Breast epithelium (tissue), 4 donors: ENCODE measurements around the gene KCNE1. TPM values are rescaled to one million over a fixed set of nuclear protein-coding genes. Genes with fewer than 3 reads are reported as not detected.

ENCODE experiments used
- DNase-seq, 2 donors: peaks; one replicate each; pipeline ENCODE4 v3.0.0-alpha.2; 2019; ENCODE audit warnings: low spot score in 2 of 2
- H3K27ac ChIP-seq, 2 donors: fragments of 200-600 bp; sonication (generic) in 1 of 2; one replicate each; pipeline ENCODE4 v1.5.1; 2016 to 2019; ENCODE audit warnings: mild to moderate bottlenecking in 1 of 2
- H3K27me3 ChIP-seq, 2 donors: fragments of 200-600 bp; sonication (generic) in 1 of 2; one replicate each; pipeline versions ENCODE4 v1.5.1 to v1.6.0; 2017 to 2019; ENCODE audit warnings: control low read depth in 1 of 2, mild to moderate bottlenecking in 1 of 2
- H3K36me3 ChIP-seq: fragments of 200-600 bp; one replicate; pipeline ENCODE4 v1.5.1; 2019
- H3K4me1 ChIP-seq, 2 donors: fragments of 200-600 bp; sonication (generic); one replicate each; pipeline ENCODE4 v1.5.1; 2016 to 2019; ENCODE audit warnings: control low read depth in 1 of 2
- H3K4me3 ChIP-seq, 3 donors: fragments of 200-600 bp; sonication (generic); 1 replicate in 2 of 3; 2 replicates in 1 of 3; pipeline ENCODE4 v1.5.1; 2016 to 2019; ENCODE audit warnings: mild to moderate bottlenecking in 3 of 3, moderate library complexity in 2 of 3
- H3K9me3 ChIP-seq, 2 donors: fragments of 200-600 bp; sonication (generic) in 1 of 2; one replicate each; pipeline ENCODE4 v1.5.1; 2016 to 2019; ENCODE audit warnings: control low read depth in 1 of 2
- POLR2A ChIP-seq: fragments of 450-650 bp; IDR thresholded peaks from one replicate; pipeline ENCODE4 v1.6.1; 2016; ENCODE audit warnings: antibody characterized with exemption, mild to moderate bottlenecking, moderate library complexity
- POLR2AphosphoS5 ChIP-seq, 3 donors: sonication (generic); formaldehyde crosslinking; IDR thresholded peaks; one replicate each; pipeline ENCODE4 v1.6.1; 2017; ENCODE audit warnings: antibody characterized with exemption in 3 of 3
- intact Hi-C: fragments of 100-400 bp; cut with DNase I; formaldehyde crosslinking; loops from one replicate; pipeline ENCODE4 v1.15.1; 2023; ENCODE audit warnings: low total_unique reads
- total RNA-seq, 3 donors: library from RNA; depleted of rRNA; stranded (reverse); fragments of >200 nt; gene quantifications; one replicate each; pipeline ENCODE4 v1.1.0, GENCODE V29; 2016
- TF ChIP-seq, protein P1 (sequence below), 3 donors: fragments of 450-650 bp; IDR thresholded peaks; one replicate each; pipeline ENCODE4 v1.5.1; 2016 to 2017; ENCODE audit warnings: antibody characterized with exemption in 3 of 3, mild to moderate bottlenecking in 3 of 3, moderate library complexity in 3 of 3

The KCNE1 gene
- total RNA-seq, 3 donors from 2014 or later = 1.6 to 6.7 (median 2.2) TPM

DNA sequence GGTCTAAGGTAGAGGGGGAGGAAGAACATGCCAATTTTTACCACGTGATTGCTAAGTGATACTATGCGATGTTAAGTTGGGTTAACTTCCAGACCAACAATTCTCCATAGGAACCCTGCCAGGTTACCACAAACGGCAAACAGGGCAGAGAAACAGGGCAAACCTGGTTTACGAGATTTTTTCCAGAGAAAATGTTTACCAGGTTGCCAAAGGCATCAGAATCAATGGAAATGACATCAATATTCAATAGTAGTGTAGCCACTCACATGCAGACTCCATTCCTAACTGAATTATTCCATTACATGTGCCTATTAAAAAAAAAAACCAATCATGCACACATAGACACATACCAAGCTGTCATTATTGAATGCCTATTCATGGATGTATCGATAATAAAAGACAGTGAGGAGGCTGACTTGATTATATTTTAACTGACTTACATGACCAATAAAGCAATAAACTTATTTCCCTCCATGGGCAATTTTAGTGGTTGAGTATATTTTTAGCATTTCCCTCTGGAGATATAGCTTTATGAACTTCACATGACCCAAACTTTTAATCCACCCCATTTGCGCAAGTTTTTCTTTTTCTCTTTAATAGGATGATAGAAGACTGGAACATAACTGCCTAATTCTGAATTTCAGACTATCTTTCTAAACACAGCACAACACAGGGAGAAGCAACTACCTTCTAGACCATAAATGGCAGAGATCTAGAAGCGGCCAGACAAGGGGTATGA lies 40.5 kb upstream of the KCNE1 start:
- Histone ChIP-seq H3K36me3 (no peaks in the 10 kb centered on the region), H3K9me3 (no peaks in the 10 kb centered on the region), H3K27me3 (no peaks in the 10 kb centered on the region), H3K4me1 (no peaks in the 10 kb centered on the region), H3K4me3 (no peak overlapping the region), H3K27ac (peak overlapping the region; percentile 45 to 48)
- DNase-seq = no peak
- intact Hi-C loops = no loop called here
- TF ChIP-seq POLR2A = no peak
- TF ChIP-seq, protein P1, sequence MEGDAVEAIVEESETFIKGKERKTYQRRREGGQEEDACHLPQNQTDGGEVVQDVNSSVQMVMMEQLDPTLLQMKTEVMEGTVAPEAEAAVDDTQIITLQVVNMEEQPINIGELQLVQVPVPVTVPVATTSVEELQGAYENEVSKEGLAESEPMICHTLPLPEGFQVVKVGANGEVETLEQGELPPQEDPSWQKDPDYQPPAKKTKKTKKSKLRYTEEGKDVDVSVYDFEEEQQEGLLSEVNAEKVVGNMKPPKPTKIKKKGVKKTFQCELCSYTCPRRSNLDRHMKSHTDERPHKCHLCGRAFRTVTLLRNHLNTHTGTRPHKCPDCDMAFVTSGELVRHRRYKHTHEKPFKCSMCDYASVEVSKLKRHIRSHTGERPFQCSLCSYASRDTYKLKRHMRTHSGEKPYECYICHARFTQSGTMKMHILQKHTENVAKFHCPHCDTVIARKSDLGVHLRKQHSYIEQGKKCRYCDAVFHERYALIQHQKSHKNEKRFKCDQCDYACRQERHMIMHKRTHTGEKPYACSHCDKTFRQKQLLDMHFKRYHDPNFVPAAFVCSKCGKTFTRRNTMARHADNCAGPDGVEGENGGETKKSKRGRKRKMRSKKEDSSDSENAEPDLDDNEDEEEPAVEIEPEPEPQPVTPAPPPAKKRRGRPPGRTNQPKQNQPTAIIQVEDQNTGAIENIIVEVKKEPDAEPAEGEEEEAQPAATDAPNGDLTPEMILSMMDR (IDR thresholded peaks at IDR 0.05) = no peak
- no peak for TF ChIP-seq POLR2AphosphoS5 (IDR thresholded peaks at IDR 0.05)

DNA sequence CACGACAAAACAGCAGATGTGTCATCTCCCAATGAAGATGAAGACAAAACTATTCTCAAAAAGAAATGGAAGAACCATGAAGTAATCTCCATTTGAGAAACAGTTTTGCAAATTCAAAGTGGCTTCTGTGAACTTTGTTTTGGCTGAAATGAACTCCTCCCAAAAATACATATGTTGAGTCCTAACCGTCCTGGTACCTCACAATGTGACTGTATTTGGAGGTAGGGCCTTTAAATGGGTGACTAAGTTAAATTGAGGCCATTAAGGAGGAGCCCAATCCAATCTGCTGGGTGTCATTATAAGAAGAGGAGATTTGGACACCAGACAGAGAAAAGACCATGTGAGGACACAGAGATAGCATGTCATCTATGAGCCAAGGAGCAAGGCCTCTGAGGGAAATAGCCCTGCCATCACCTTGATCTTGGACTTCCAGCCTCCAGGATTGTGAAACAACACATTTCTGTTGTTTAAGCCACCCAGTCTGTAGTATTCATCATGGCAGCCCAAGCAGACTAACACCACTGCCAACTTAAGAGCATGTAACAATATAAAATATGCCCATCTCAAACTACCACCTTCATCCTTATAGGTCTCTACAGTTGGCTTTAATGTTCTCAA lies 38.3 kb upstream of the KCNE1 start:
- H3K27me3 ChIP-seq = no peaks in the 10 kb centered on the region
- H3K27ac ChIP-seq = no peak overlapping the region
- no peaks in the 10 kb centered on the region for H3K9me3 ChIP-seq
- no peak overlapping the region for H3K4me3 ChIP-seq
- no peaks in the 10 kb centered on the region for H3K36me3 ChIP-seq
- H3K4me1 ChIP-seq = peaks cover 0 to 11% of the 10 kb centered on the region in 2 donors
- intact Hi-C loops = no loop called here
- no peak for DNase-seq
- TF ChIP-seq POLR2A (no peak), POLR2AphosphoS5 (IDR thresholded peaks at IDR 0.05) (no peak)
- TF ChIP-seq, protein P1 (IDR thresholded peaks at IDR 0.05) = no peak

DNA sequence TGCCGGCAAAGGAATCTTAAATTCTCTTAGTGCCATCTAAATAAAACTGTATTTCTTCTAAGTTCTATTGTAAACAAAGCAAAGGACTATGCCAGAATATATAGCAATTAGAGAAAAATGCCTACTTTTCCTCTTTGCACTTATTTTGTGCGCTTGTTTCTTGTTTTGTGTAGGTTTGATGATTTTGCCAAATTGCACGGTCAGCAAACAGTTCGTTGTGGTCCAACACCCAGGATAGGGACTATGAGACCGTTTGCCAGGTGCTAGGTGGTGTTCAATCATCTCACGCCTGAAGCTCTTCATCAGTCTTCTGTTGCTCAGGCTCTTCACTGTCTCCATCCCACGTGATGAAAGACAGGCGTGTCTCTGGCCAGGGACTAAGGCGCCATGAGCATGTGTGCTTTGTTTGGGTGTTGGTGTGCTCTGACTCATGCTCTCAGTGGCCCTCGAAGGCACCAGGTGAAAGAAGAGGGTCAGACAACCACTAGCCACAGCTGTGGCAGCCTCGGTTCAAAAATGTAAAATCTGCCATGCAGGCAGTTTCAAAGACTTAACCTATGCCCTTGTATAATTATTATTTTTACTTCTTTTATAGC lies 36.9 kb upstream of the KCNE1 start:
- intact Hi-C loops = no loop called here
- Histone ChIP-seq H3K36me3 (no peaks in the 10 kb centered on the region), H3K27ac (no peak overlapping the region), H3K9me3 (no peaks in the 10 kb centered on the region), H3K4me1 (peaks cover 0 to 16% of the 10 kb centered on the region in 2 donors), H3K27me3 (no peaks in the 10 kb centered on the region), H3K4me3 (no peak overlapping the region)
- no peak for DNase-seq
- TF ChIP-seq POLR2AphosphoS5 (IDR thresholded peaks at IDR 0.05) = no peak
- TF ChIP-seq, protein P1 (IDR thresholded peaks at IDR 0.05) = no peak
- TF ChIP-seq POLR2A = no peak

DNA sequence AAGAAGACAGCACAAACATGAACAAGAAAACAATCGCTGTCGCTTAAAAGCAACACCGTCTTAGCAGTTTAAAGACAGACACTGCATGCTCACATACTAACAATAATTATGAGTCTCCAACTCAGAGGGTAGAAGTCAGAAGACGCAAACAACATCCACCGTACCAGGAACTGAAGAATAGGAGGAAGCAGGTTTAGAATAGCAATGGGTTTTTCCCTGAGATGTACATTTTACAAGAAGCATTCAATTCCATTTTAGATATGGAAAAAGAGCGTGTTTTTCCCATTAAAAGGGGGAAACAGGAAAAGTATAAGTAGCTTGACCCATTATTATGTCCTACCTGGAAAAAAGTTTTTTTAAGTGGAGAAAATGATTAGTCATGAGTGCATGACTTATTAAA lies 34.5 kb upstream of the KCNE1 start:
- no peak for DNase-seq
- TF ChIP-seq POLR2AphosphoS5 (IDR thresholded peaks at IDR 0.05) = no peak
- TF ChIP-seq, protein P1 (IDR thresholded peaks at IDR 0.05) = no peak
- no peak for TF ChIP-seq POLR2A
- H3K27me3 ChIP-seq = no peaks in the 10 kb centered on the region
- H3K9me3 ChIP-seq = no peaks in the 10 kb centered on the region
- peak overlapping the region; percentile 73 to 84 for H3K27ac ChIP-seq
- no peak overlapping the region for H3K4me3 ChIP-seq
- intact Hi-C loops = no loop called here
- no peaks in the 10 kb centered on the region for H3K36me3 ChIP-seq
- peaks cover 0 to 16% of the 10 kb centered on the region in 2 donors for H3K4me1 ChIP-seq
